Lung (tissue), 12 donors: ENCODE data around the gene SELL. TPM values are rescaled to one million over a fixed set of nuclear protein-coding genes. Genes with fewer than 3 reads are reported as not detected.

ENCODE experiments used
- ATAC-seq: fragments of 200-7000 bp; cut with Tn5 transposase; one replicate; pipeline ENCODE4 v1.9.1; 2020; ENCODE audit warnings: moderate number of reproducible peaks; ENCODE audit not compliant: insufficient read depth, low FRiP score
- DNase-seq, 3 donors: peaks; one replicate each; pipeline ENCODE4 v3.0.0-alpha.2; 2013 to 2017
- H3K27ac ChIP-seq, 2 donors: one replicate each; pipeline ENCODE4 v1.5.1; 2013; ENCODE audit warnings: mild to moderate bottlenecking in 2 of 2, moderate library complexity in 2 of 2, control low read depth in 1 of 2, inconsistent platforms in 1 of 2, low read depth in 1 of 2, low read length in 1 of 2
- H3K27me3 ChIP-seq, 3 donors: one replicate each; pipeline ENCODE4 v1.5.1; 2013; ENCODE audit warnings: low read length in 2 of 3; ENCODE audit not compliant: control insufficient read depth in 3 of 3, insufficient read depth in 3 of 3
- H3K36me3 ChIP-seq, 4 donors: one replicate each; pipeline ENCODE4 v1.5.1; 2013; ENCODE audit warnings: low read length in 4 of 4, mild to moderate bottlenecking in 1 of 4, moderate library complexity in 1 of 4; ENCODE audit not compliant: control insufficient read depth in 4 of 4, insufficient read depth in 4 of 4
- H3K4me1 ChIP-seq, 5 donors: one replicate each; pipeline ENCODE4 v1.5.1; 2013; ENCODE audit warnings: low read length in 5 of 5, mild to moderate bottlenecking in 2 of 5, moderate library complexity in 1 of 5; ENCODE audit not compliant: control insufficient read depth in 5 of 5, insufficient read depth in 5 of 5
- H3K4me3 ChIP-seq: one replicate; pipeline ENCODE4 v1.5.1; 2013; ENCODE audit warnings: mild to moderate bottlenecking, control low read depth, moderate library complexity
- H3K9ac ChIP-seq, 2 donors: one replicate each; pipeline ENCODE4 v1.5.1; 2013; ENCODE audit warnings: low read length in 2 of 2, control low read depth in 1 of 2; ENCODE audit not compliant: insufficient read depth in 1 of 2
- H3K9me3 ChIP-seq, 4 donors: one replicate each; pipeline ENCODE4 v1.5.1; 2013; ENCODE audit warnings: low read length in 3 of 4, mild to moderate bottlenecking in 1 of 4, moderate library complexity in 1 of 4; ENCODE audit not compliant: control insufficient read depth in 4 of 4, insufficient read depth in 3 of 4
- CTCF ChIP-seq: IDR thresholded peaks from 2 replicates; pipeline ENCODE4 v1.5.1; 2012; ENCODE audit warnings: mild to moderate bottlenecking; ENCODE audit errors: control extremely low read depth, extremely low read depth
- WGBS, 2 donors: extraction: QIAGEN DNeasy Blood & Tissue Kit; methylation state at CpG; one replicate each; pipeline ENCODE4 v1.1.7; 2013; 5-methylcytosine and 5-hydroxymethylcytosine counted together
- polyA plus RNA-seq, 2 donors: library from polyadenylated mRNA; stranded (reverse); fragments of 200-250 nt; gene quantifications; one replicate each; pipeline ENCODE4 v1.2.1, GENCODE V29; 2013
- total RNA-seq, 2 donors: library from RNA; depleted of rRNA in 1 of 2; stranded (reverse); fragments of >200 nt in 1 of 2; gene quantifications; one replicate each; pipeline ENCODE4 v1.2.1, GENCODE V29; 2014 to 2021
- donor health status: control.
- donor health status: control.
- donor health status: Bipolar disorder and iron deficiency.
- donor health status: healthy.
- donor health status: DM: yes; HTN: yes; CAD: no.

SELL gene
- total and polyA plus RNA-seq, 4 donors = 3.6 to 143 (median 18.9) TPM

- H3K27me3 ChIP-seq = no peaks in the 10 kb centered on the region
- H3K4me1 ChIP-seq = peaks cover 0 to 2% (median 0%) of the 10 kb centered on the region in 5 donors
- no peak overlapping the region for H3K4me3 ChIP-seq
- WGBS, 2 donors = 82 to 93% methylated on average over 4 of the region's 4 CpGs
- DNase-seq (no peak), ATAC-seq (no peak)
- no peak overlapping the region for H3K9ac ChIP-seq
- no peak overlapping the region for H3K27ac ChIP-seq
- TF ChIP-seq CTCF = no peak
- H3K36me3 ChIP-seq = no peaks in the 10 kb centered on the region
- H3K9me3 ChIP-seq = peaks cover 0 to 2% (median 0%) of the 10 kb centered on the region in 4 donors
Measured at GRCh38 chr1:169731446-169731845, 20.0 kb upstream of the SELL start.

GRCh38 chr1:169729991-169730390 lies 18.6 kb upstream of the SELL start:
- H3K9me3 ChIP-seq = peaks cover 0 to 2% (median 0%) of the 10 kb centered on the region in 4 donors
- H3K4me3 ChIP-seq = no peak overlapping the region
- ATAC-seq (no peak), DNase-seq (no peak)
- H3K4me1 ChIP-seq = peaks cover 0 to 2% (median 0%) of the 10 kb centered on the region in 5 donors
- no peaks in the 10 kb centered on the region for H3K27me3 ChIP-seq
- H3K36me3 ChIP-seq = no peaks in the 10 kb centered on the region
- H3K27ac ChIP-seq = no peak overlapping the region
- no peak for TF ChIP-seq CTCF
- no peak overlapping the region for H3K9ac ChIP-seq

- Histone ChIP-seq H3K4me3 (no peak overlapping the region), H3K9ac (no peak overlapping the region), H3K36me3 (no peaks in the 10 kb centered on the region), H3K4me1 (peaks cover 0 to 2% (median 0%) of the 10 kb centered on the region in 5 donors), H3K27me3 (no peaks in the 10 kb centered on the region), H3K9me3 (peaks cover 0 to 2% (median 0%) of the 10 kb centered on the region in 4 donors), H3K27ac (no peak overlapping the region)
- whole genome bisulfite sequencing, 2 donors = 77 to 93% methylated on average over 6 of the region's 6 CpGs
- TF ChIP-seq CTCF = no peak
- DNase-seq (peak; percentile 18 to 71 (median 44)), ATAC-seq (no peak)
Measured at GRCh38 chr1:169727307-169727706, 15.9 kb upstream of the SELL start.

- DNase-seq = no peak
- H3K36me3 ChIP-seq = no peaks in the 10 kb centered on the region
Measured at GRCh38 chr1:169726851-169727250, 15.4 kb upstream of the SELL start.

More at GRCh38 chr1:169726851-169727250, 15.4 kb upstream of the SELL start:
- TF ChIP-seq CTCF = no peak
- H3K9ac ChIP-seq = no peak overlapping the region
- 85 to 88% methylated on average over 3 of the region's 3 CpGs for WGBS, 2 donors
- peaks cover 0 to 2% (median 0%) of the 10 kb centered on the region in 4 donors for H3K9me3 ChIP-seq
- no peak overlapping the region for H3K27ac ChIP-seq
- H3K27me3 ChIP-seq = no peaks in the 10 kb centered on the region
- no peak overlapping the region for H3K4me3 ChIP-seq
- no peak for ATAC-seq
- H3K4me1 ChIP-seq = peaks cover 0 to 2% (median 0%) of the 10 kb centered on the region in 5 donors
